Loucy (cell line): ENCODE results near the gene BLCAP.
"Not testable (repeated sequence)": the region's sequence is repeated elsewhere in the genome, so short reads cannot be mapped to it uniquely, and the experiment has no call there.

Experiments used
- H2AFZ ChIP-seq: fragments of 200-600 bp; sonication (generic); 2 replicates; pipeline ENCODE4 v1.6.0; 2016; ENCODE audit warnings: antibody characterized with exemption, mild to moderate bottlenecking, low read length, moderate library complexity
- H3F3A ChIP-seq: fragments of 200-600 bp; 2 replicates; pipeline ENCODE4 v1.6.0; 2016; ENCODE audit warnings: antibody characterized with exemption, low read depth, mild to moderate bottlenecking
- H3K27me3 ChIP-seq: fragments of 200-600 bp; sonication (generic); 2 replicates; pipeline ENCODE4 v1.6.1; 2014; ENCODE audit warnings: low read length, mild to moderate bottlenecking; ENCODE audit not compliant: insufficient read depth, poor library complexity, severe bottlenecking
- H3K36me3 ChIP-seq: fragments of 200-600 bp; sonication (generic); 2 replicates; pipeline ENCODE4 v1.6.1; 2016; ENCODE audit warnings: low read length; ENCODE audit not compliant: insufficient read depth
- H3K4me1 ChIP-seq: fragments of 200-600 bp; sonication (generic); 2 replicates; pipeline ENCODE4 v1.5.1; 2014; ENCODE audit warnings: low read length, mild to moderate bottlenecking; ENCODE audit not compliant: insufficient read depth, poor library complexity, severe bottlenecking
- H3K4me2 ChIP-seq: fragments of 200-600 bp; sonication (generic); 2 replicates; pipeline ENCODE4 v1.6.0; 2014; ENCODE audit warnings: antibody characterized with exemption, low read length, low read depth, mild to moderate bottlenecking; ENCODE audit not compliant: poor library complexity, severe bottlenecking
- H3K4me3 ChIP-seq: fragments of 200-600 bp; sonication (generic); 2 replicates; pipeline ENCODE4 v1.5.1; 2014; ENCODE audit warnings: low read length, mild to moderate bottlenecking, mixed read lengths; ENCODE audit not compliant: poor library complexity, severe bottlenecking
- H3K79me2 ChIP-seq: fragments of 200-600 bp; sonication (generic); 2 replicates; pipeline ENCODE4 v1.6.1; 2014; ENCODE audit warnings: low read length; ENCODE audit not compliant: insufficient read depth
- H3K9ac ChIP-seq: fragments of 200-600 bp; sonication (generic); 2 replicates; pipeline ENCODE4 v1.6.0; 2014; ENCODE audit warnings: mild to moderate bottlenecking, low read depth, low read length, moderate library complexity; ENCODE audit not compliant: poor library complexity, severe bottlenecking
- H3K9me2 ChIP-seq: fragments of 200-600 bp; sonication (generic); replicated peaks from 2 replicates; pipeline ENCODE4 v1.6.1; 2016; ENCODE audit warnings: low read depth, low read length, mixed read lengths
- H3K9me3 ChIP-seq: fragments of 200-600 bp; sonication (generic); 2 replicates; pipeline ENCODE4 v1.6.1; 2014; ENCODE audit warnings: mild to moderate bottlenecking, antibody characterized with exemption, low read length, low read depth; ENCODE audit not compliant: insufficient read depth
- H4K20me1 ChIP-seq: fragments of 200-600 bp; sonication (generic); 2 replicates; pipeline ENCODE4 v1.6.0; 2014; ENCODE audit warnings: antibody characterized with exemption, low read length, mild to moderate bottlenecking; ENCODE audit not compliant: insufficient read depth, poor library complexity, severe bottlenecking
- EZH2phosphoT487 ChIP-seq: fragments of 200-600 bp; IDR thresholded peaks from 2 replicates; pipeline ENCODE4 v1.6.1; 2018; ENCODE audit warnings: antibody characterized with exemption, mild to moderate bottlenecking, moderate library complexity, borderline replicate concordance
- TF ChIP-seq, protein P1 (sequence below): fragments of 200-600 bp; sonication (generic); conservative IDR thresholded peaks from 2 replicates; pipeline ENCODE4 v1.5.1; 2014; ENCODE audit warnings: mild to moderate bottlenecking, antibody characterized with exemption, low read length

The BLCAP gene, protein sequence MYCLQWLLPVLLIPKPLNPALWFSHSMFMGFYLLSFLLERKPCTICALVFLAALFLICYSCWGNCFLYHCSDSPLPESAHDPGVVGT

DNA sequence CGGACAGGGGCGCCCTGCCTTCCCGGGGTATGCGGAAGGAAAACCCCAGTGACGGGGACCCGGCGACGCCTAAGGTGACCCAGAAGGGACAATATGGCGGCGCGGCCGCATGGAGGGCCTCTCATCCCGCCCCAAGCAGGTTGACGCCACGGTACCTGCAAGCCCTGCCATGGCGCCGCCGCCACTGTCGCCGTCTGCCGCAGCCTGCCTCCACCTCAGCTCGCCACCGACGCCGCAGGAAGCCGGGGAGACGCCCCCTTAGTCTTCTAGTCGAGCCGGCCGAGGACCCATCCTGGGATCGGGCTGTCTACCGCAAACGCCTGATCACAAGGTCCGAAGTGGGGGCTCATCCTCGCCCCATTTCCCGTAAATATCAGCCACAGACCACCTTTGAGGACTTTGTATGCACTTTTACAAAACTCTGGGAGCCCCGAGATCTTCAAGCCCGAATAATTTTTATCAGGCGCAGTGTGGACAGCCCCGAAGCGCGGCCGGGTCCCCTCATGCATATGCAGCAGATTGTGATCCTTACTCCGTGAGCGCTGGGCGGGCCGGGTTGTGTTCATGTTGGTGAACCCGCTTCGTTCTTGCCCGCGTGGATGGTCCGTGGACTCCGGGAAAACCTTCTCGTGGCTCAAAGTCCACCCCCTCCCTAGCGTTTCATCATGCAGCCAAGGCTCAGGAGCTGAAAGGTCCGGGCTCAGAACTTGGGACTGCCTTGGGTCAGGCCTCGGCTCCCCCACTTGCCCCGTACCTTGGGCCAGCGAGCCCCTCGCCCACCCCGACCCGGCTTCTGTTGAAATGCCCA, at the start of gene BLCAP:
BLCAP (minus strand) TSS at position 239 of the 808 bp plus-strand sequence. CDS start 8,702 bp downstream, outside the sequence.
- peak within 1 kb of the TSS; percentile 93 for H3K9ac ChIP-seq
- no peaks in the 10 kb centered on the region for H3K9me2 ChIP-seq
- peaks cover 42% of the 10 kb centered on the region for H3K4me1 ChIP-seq
- no peaks in the 10 kb centered on the region for H3K9me3 ChIP-seq
- H4K20me1 ChIP-seq, result peaks cover 28% of the 10 kb centered on the region
- H3K4me2 ChIP-seq, result peak within 1 kb of the TSS; percentile 98
- TF ChIP-seq, protein P1, sequence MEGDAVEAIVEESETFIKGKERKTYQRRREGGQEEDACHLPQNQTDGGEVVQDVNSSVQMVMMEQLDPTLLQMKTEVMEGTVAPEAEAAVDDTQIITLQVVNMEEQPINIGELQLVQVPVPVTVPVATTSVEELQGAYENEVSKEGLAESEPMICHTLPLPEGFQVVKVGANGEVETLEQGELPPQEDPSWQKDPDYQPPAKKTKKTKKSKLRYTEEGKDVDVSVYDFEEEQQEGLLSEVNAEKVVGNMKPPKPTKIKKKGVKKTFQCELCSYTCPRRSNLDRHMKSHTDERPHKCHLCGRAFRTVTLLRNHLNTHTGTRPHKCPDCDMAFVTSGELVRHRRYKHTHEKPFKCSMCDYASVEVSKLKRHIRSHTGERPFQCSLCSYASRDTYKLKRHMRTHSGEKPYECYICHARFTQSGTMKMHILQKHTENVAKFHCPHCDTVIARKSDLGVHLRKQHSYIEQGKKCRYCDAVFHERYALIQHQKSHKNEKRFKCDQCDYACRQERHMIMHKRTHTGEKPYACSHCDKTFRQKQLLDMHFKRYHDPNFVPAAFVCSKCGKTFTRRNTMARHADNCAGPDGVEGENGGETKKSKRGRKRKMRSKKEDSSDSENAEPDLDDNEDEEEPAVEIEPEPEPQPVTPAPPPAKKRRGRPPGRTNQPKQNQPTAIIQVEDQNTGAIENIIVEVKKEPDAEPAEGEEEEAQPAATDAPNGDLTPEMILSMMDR, result no peak
- TF ChIP-seq EZH2phosphoT487, result no peak
- peak within 1 kb of the TSS; percentile 94 for H2AFZ ChIP-seq
- H3K79me2 ChIP-seq, result peaks cover 52% of the 10 kb centered on the region
- no peaks in the 10 kb centered on the region for H3K36me3 ChIP-seq
- peak within 1 kb of the TSS; percentile 99 for H3K4me3 ChIP-seq
- no peaks in the 10 kb centered on the region for H3K27me3 ChIP-seq
- H3F3A ChIP-seq, result no peaks in the 10 kb centered on the region

DNA sequence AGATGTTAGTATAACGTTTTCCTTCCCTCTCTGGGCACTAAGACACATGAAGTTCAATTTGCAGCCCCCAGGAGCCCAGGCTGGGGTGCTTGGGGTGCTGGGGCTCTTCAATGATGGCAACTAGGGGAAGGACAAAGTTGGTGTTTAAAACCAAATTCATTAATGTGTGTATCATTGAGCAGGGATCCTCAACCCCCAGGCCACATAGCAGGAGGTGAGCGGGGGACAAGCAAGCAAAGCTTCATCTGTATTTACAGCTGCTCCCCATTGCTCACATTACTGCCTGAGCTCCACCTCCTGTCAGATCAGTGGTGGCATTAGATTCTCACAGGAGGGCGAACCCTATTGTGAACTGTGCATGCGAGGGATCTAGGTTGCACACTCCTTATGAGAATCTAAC, 49.8 kb upstream of the BLCAP start:
- H3K27me3 ChIP-seq, H3K9me3 ChIP-seq, H3K79me2 ChIP-seq, H3K4me2 ChIP-seq, H4K20me1 ChIP-seq, H3K4me3 ChIP-seq, H2AFZ ChIP-seq, H3K4me1 ChIP-seq, H3K9me2 ChIP-seq, H3K9ac ChIP-seq, H3K36me3 ChIP-seq, H3F3A ChIP-seq: not testable (repeated sequence)

GRCh38 chr20:37576911-37577310, 49.2 kb upstream of the BLCAP start:
- Histone ChIP-seq H2AFZ (no peak overlapping the region), H3K9me3 (no peaks in the 10 kb centered on the region), H3K9ac (no peak overlapping the region), H3K9me2 (no peaks in the 10 kb centered on the region), H3K27me3 (no peaks in the 10 kb centered on the region), H4K20me1 (no peaks in the 10 kb centered on the region), H3K4me3 (no peak overlapping the region), H3K4me1 (no peaks in the 10 kb centered on the region), H3K79me2 (no peaks in the 10 kb centered on the region), H3K4me2 (no peak overlapping the region), H3K36me3 (no peaks in the 10 kb centered on the region), H3F3A (no peaks in the 10 kb centered on the region)
- TF ChIP-seq, protein P1, result no peak
- TF ChIP-seq EZH2phosphoT487, result no peak

DNA sequence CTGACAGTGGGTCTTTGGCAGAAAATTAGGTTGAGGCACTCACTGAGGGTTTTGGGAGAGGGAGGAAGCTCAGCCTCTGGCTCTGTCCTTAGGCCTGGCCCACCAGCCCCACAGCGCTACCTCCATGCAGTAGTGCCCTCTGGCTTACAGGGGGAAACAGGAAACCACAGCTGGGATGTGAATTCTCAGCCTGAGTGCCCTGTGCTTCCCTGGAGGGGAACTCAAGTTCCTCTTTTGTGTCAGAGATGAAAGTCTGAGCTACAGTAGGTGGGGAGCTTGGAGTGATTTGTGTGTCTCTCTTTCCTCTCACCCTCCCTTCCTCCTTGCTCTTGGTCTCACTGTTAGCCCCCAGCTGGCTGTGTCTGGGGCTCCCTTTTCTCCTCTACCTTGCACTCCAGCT, 48.2 kb upstream of the BLCAP start:
- H3K9me3 ChIP-seq, result no peaks in the 10 kb centered on the region
- no peaks in the 10 kb centered on the region for H3K4me1 ChIP-seq
- H3K4me3 ChIP-seq, result no peak overlapping the region
- H3K79me2 ChIP-seq, result no peaks in the 10 kb centered on the region
- H3K36me3 ChIP-seq, result no peaks in the 10 kb centered on the region
- no peak overlapping the region for H3K4me2 ChIP-seq
- no peak overlapping the region for H3K9ac ChIP-seq
- H2AFZ ChIP-seq, result no peak overlapping the region
- no peaks in the 10 kb centered on the region for H4K20me1 ChIP-seq
- H3K9me2 ChIP-seq, result no peaks in the 10 kb centered on the region
- no peak for TF ChIP-seq EZH2phosphoT487
- no peaks in the 10 kb centered on the region for H3F3A ChIP-seq
- H3K27me3 ChIP-seq, result no peaks in the 10 kb centered on the region
